ENCODE results near the gene JAK1. TPM values are rescaled to one million over a fixed set of nuclear protein-coding genes. Genes with fewer than 3 reads are reported as not detected.

JAK1 gene
- total RNA-seq, 1 experiment from 2014 or later, result 44.1 TPM

DNA sequence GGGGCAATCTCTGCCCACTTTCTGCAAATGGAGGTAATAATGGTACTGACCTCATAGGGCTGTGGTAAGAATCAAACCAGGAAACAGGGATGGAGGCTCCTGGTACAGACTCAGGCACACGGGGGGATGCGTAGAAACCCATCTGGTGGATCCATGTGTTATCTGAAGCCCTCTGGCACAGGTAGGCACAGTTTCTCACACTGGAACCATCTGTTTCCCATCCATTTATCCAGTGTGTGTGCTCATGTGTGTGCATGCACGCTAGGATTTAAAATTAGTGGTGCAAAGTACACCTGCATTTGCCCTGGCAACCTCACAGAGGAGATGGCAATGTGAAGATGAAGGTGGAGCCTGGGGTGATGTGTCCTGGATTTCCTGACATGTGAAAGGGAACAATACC lies 118.2 kb downstream of the JAK1 start:
- H3K36me3 ChIP-seq (ENCODE audit: low read depth, low read length), result no peaks in the 10 kb centered on the region
- CTCF ChIA-PET, result no interaction called here

DNA sequence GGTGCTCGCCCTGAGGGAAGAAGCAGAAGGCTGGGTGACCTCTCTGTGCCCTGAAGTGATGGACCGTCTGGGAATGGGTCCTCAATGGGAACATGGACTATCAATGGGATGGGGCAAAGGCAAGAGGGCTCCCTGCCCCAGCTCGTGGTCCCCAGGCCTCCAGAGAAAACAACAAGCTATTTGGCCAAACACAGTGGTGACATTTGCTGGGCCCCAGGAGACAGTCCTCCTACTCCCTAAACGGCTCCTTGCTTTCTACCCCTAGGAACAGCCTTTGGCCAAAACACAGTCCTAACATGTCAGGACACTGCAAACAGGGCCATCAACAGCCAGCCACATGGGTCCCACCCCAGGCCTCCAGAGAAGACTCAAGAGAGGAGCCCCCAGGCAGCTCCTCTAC lies 118.7 kb downstream of the JAK1 start:
- Histone ChIP-seq H2AFZ (ENCODE audit: low read length) (no peak overlapping the region), H3K27ac (ENCODE audit: low read length) (no peak overlapping the region), H3K36me3 (ENCODE audit: low read depth, low read length) (no peaks in the 10 kb centered on the region), H3K9me3 (ENCODE audit: low read length) (no peaks in the 10 kb centered on the region), H3K9ac (ENCODE audit: low read length) (no peak overlapping the region), H3K27me3 (ENCODE audit: low read length) (no peaks in the 10 kb centered on the region), H3K4me1 (ENCODE audit: insufficient read depth, low read length) (no peaks in the 10 kb centered on the region), H3K79me2 (ENCODE audit: low read length) (no peaks in the 10 kb centered on the region), H3K4me3 (ENCODE audit: low read length) (no peak overlapping the region), H4K20me1 (ENCODE audit: low read length) (no peaks in the 10 kb centered on the region), H3F3A (ENCODE audit: low read length, unreplicated experiment) (no peaks in the 10 kb centered on the region), H3K9me2 (replicated peaks; ENCODE audit: low read length) (no peaks in the 10 kb centered on the region), H3K4me2 (ENCODE audit: low read length) (no peak overlapping the region)
- no peak for DNase-seq
- TF ChIP-seq EZH2 (IDR thresholded peaks at IDR 0.05; ENCODE audit: low read length, unreplicated experiment) (no peak), EZH2phosphoT487 (IDR thresholded peaks at IDR 0.05; ENCODE audit: borderline replicate concordance, low read length) (no peak)
- TF ChIP-seq, protein P1, sequence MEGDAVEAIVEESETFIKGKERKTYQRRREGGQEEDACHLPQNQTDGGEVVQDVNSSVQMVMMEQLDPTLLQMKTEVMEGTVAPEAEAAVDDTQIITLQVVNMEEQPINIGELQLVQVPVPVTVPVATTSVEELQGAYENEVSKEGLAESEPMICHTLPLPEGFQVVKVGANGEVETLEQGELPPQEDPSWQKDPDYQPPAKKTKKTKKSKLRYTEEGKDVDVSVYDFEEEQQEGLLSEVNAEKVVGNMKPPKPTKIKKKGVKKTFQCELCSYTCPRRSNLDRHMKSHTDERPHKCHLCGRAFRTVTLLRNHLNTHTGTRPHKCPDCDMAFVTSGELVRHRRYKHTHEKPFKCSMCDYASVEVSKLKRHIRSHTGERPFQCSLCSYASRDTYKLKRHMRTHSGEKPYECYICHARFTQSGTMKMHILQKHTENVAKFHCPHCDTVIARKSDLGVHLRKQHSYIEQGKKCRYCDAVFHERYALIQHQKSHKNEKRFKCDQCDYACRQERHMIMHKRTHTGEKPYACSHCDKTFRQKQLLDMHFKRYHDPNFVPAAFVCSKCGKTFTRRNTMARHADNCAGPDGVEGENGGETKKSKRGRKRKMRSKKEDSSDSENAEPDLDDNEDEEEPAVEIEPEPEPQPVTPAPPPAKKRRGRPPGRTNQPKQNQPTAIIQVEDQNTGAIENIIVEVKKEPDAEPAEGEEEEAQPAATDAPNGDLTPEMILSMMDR (conservative IDR thresholded peaks at IDR 0.05; ENCODE audit: low read depth, low read length), result no peak
- no peak for ATAC-seq
- intact Hi-C loops (cut with micrococcal nuclease), result no loop called here
- ChIA-PET POLR2A (ENCODE audit: unreplicated experiment) (no interaction called here), CTCF (no interaction called here)
- no TSS peak for BruUV-seq (replicated peaks)

More for the DNA sequence above, 118.2 kb downstream of the JAK1 start:
- no peaks in the 10 kb centered on the region for H3K79me2 ChIP-seq (ENCODE audit: low read length)
- POLR2A ChIA-PET (ENCODE audit: unreplicated experiment), result no interaction called here
- H3K9me3 ChIP-seq (ENCODE audit: low read length), result no peaks in the 10 kb centered on the region
- H4K20me1 ChIP-seq (ENCODE audit: low read length), result no peaks in the 10 kb centered on the region
- no peak overlapping the region for H3K4me2 ChIP-seq (ENCODE audit: low read length)
- no peak overlapping the region for H3K9ac ChIP-seq (ENCODE audit: low read length)
- intact Hi-C loops (cut with micrococcal nuclease), result no loop called here
- no peak overlapping the region for H2AFZ ChIP-seq (ENCODE audit: low read length)
- no peaks in the 10 kb centered on the region for H3K27me3 ChIP-seq (ENCODE audit: low read length)
- H3K4me1 ChIP-seq (ENCODE audit: insufficient read depth, low read length), result no peaks in the 10 kb centered on the region
- H3K27ac ChIP-seq (ENCODE audit: low read length), result no peak overlapping the region
- no peaks in the 10 kb centered on the region for H3K9me2 ChIP-seq (replicated peaks; ENCODE audit: low read length)
- no peak overlapping the region for H3K4me3 ChIP-seq (ENCODE audit: low read length)
- no peak for ATAC-seq
- DNase-seq, result no peak
- no peak for TF ChIP-seq EZH2 (IDR thresholded peaks at IDR 0.05; ENCODE audit: low read length, unreplicated experiment)
- TF ChIP-seq, protein P1 (conservative IDR thresholded peaks at IDR 0.05; ENCODE audit: low read depth, low read length), result no peak
- H3F3A ChIP-seq (ENCODE audit: low read length, unreplicated experiment), result no peaks in the 10 kb centered on the region
- no TSS peak for BruUV-seq (replicated peaks)

DNA sequence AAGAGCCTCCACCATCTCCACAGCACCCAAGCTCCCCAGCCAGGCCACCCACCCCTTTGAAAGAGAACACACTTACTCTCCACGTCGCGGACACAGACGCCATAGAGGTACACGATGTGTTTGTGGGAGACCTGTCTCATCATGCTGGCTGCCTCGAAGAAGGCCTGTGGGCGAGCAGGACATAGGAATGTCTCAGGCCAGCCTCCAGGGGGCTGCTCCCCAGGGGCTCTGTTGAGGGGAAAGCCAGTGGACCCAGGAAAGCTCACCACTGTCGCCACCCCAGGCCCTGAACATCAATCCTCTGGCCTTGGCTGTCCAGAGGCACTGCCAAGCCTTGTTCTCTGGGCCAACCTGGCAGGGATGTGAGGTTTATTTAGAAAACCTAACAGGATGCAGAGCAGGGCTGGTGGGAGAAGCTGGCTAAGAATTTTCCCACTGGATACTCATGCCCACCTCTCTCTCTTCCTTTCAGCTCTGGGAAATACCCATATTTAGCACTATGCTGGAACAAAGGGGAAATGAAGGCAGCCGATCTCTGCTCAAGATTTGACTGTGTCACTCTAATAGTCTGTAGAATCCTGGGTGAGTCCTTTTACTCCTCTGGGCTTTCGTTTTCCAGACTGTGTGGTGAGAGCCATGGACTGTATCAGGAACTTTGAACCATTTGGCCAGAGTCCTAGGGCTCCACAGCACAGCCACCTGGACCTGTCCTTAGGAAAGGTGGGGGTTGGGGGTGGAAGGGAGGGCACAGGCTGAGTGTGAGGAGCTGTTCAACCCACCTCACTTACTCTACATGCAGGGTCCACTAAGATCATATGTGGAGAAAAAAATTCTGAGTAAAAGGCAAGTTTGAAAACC lies 119.5 kb downstream of the JAK1 start:
- Histone ChIP-seq H3K4me1 (ENCODE audit: insufficient read depth, low read length) (peaks cover 3% of the 10 kb centered on the region), H4K20me1 (ENCODE audit: low read length) (no peaks in the 10 kb centered on the region), H3K27me3 (ENCODE audit: low read length) (no peaks in the 10 kb centered on the region), H2AFZ (ENCODE audit: low read length) (no peak overlapping the region), H3K9me2 (replicated peaks; ENCODE audit: low read length) (no peaks in the 10 kb centered on the region), H3F3A (ENCODE audit: low read length, unreplicated experiment) (no peaks in the 10 kb centered on the region), H3K4me3 (ENCODE audit: low read length) (no peak overlapping the region), H3K4me2 (ENCODE audit: low read length) (no peak overlapping the region), H3K9me3 (ENCODE audit: low read length) (no peaks in the 10 kb centered on the region), H3K36me3 (ENCODE audit: low read depth, low read length) (no peaks in the 10 kb centered on the region), H3K27ac (ENCODE audit: low read length) (no peak overlapping the region), H3K79me2 (ENCODE audit: low read length) (no peaks in the 10 kb centered on the region), H3K9ac (ENCODE audit: low read length) (no peak overlapping the region)
- no peak for DNase-seq
- no peak for TF ChIP-seq EZH2 (IDR thresholded peaks at IDR 0.05; ENCODE audit: low read length, unreplicated experiment)
- no peak for TF ChIP-seq EZH2phosphoT487 (IDR thresholded peaks at IDR 0.05; ENCODE audit: borderline replicate concordance, low read length)
- TF ChIP-seq, protein P1 (conservative IDR thresholded peaks at IDR 0.05; ENCODE audit: low read depth, low read length), result no peak
- POLR2A ChIA-PET (ENCODE audit: unreplicated experiment), result no interaction called here
- intact Hi-C loops (cut with micrococcal nuclease), result loop anchor here (1.0 kb wide), 1 partner anchor 25 kb away; no protein-coding TSS in a partner anchor
- no peak for ATAC-seq
- CTCF ChIA-PET, result no interaction called here
- no TSS peak for BruUV-seq (replicated peaks)

Measured in PC-3 (cell line).